ENCODE data around the gene COX10.

COX10 gene

GRCh38 chr17:14048169-14048568, 21.1 kb upstream of the COX10 start:
- H3K27ac ChIP-seq (ENCODE audit: low read length) = no peak overlapping the region
- peaks cover 0 to 2% of the 10 kb centered on the region in 2 donors for H3K36me3 ChIP-seq (ENCODE audit: control insufficient read depth in 2 of 2, insufficient read depth in 2 of 2, low read length in 2 of 2)
- H3K4me1 ChIP-seq (ENCODE audit: control insufficient read depth, insufficient read depth, low read length) = no peaks in the 10 kb centered on the region
- H3K27me3 ChIP-seq (ENCODE audit: control insufficient read depth in 1 of 2, insufficient read depth in 2 of 2, low read length in 2 of 2) = no peaks in the 10 kb centered on the region
- H3K9ac ChIP-seq (ENCODE audit: low read length in 2 of 2) = no peak overlapping the region
- no peak overlapping the region for H3K4me3 ChIP-seq (ENCODE audit: low read length in 2 of 2)
- H3K9me3 ChIP-seq (ENCODE audit: control insufficient read depth in 2 of 2, low read length in 2 of 2) = no peaks in the 10 kb centered on the region

- H3K9me3 ChIP-seq (ENCODE audit: control insufficient read depth in 2 of 2, low read length in 2 of 2) = no peaks in the 10 kb centered on the region
- H3K27me3 ChIP-seq (ENCODE audit: control insufficient read depth in 1 of 2, insufficient read depth in 2 of 2, low read length in 2 of 2) = no peaks in the 10 kb centered on the region
- no peak overlapping the region for H3K4me3 ChIP-seq (ENCODE audit: low read length in 2 of 2)
- no peak overlapping the region for H3K27ac ChIP-seq (ENCODE audit: low read length)
- H3K9ac ChIP-seq (ENCODE audit: low read length in 2 of 2) = no peak overlapping the region
- no peaks in the 10 kb centered on the region for H3K4me1 ChIP-seq (ENCODE audit: control insufficient read depth, insufficient read depth, low read length)
- peaks cover 0 to 2% of the 10 kb centered on the region in 2 donors for H3K36me3 ChIP-seq (ENCODE audit: control insufficient read depth in 2 of 2, insufficient read depth in 2 of 2, low read length in 2 of 2)
Measured at GRCh38 chr17:14050616-14051015, 18.7 kb upstream of the COX10 start.

- H3K9me3 ChIP-seq (ENCODE audit: control insufficient read depth in 2 of 2, low read length in 2 of 2) = no peaks in the 10 kb centered on the region
- H3K9ac ChIP-seq (ENCODE audit: low read length in 2 of 2) = no peak overlapping the region
- H3K27me3 ChIP-seq (ENCODE audit: control insufficient read depth in 1 of 2, insufficient read depth in 2 of 2, low read length in 2 of 2) = no peaks in the 10 kb centered on the region
- peaks cover 0 to 2% of the 10 kb centered on the region in 2 donors for H3K36me3 ChIP-seq (ENCODE audit: control insufficient read depth in 2 of 2, insufficient read depth in 2 of 2, low read length in 2 of 2)
- no peak overlapping the region for H3K27ac ChIP-seq (ENCODE audit: low read length)
- H3K4me3 ChIP-seq (ENCODE audit: low read length in 2 of 2) = no peak overlapping the region
- H3K4me1 ChIP-seq (ENCODE audit: control insufficient read depth, insufficient read depth, low read length) = no peaks in the 10 kb centered on the region
Measured at GRCh38 chr17:14051692-14052091, 17.6 kb upstream of the COX10 start.

GRCh38 chr17:14052886-14053615, 16.3 kb upstream of the COX10 start:
- Histone ChIP-seq H3K27ac (ENCODE audit: low read length) (no peak overlapping the region), H3K9ac (ENCODE audit: low read length in 2 of 2) (no peak overlapping the region), H3K4me3 (ENCODE audit: low read length in 2 of 2) (no peak overlapping the region), H3K4me1 (ENCODE audit: control insufficient read depth, insufficient read depth, low read length) (no peaks in the 10 kb centered on the region), H3K9me3 (ENCODE audit: control insufficient read depth in 2 of 2, low read length in 2 of 2) (no peaks in the 10 kb centered on the region), H3K36me3 (ENCODE audit: control insufficient read depth in 2 of 2, insufficient read depth in 2 of 2, low read length in 2 of 2) (peaks cover 0 to 2% of the 10 kb centered on the region in 2 donors), H3K27me3 (ENCODE audit: control insufficient read depth in 1 of 2, insufficient read depth in 2 of 2, low read length in 2 of 2) (no peaks in the 10 kb centered on the region)

GRCh38 chr17:14057591-14057990, 11.7 kb upstream of the COX10 start:
- Histone ChIP-seq H3K36me3 (ENCODE audit: control insufficient read depth in 2 of 2, insufficient read depth in 2 of 2, low read length in 2 of 2) (no peaks in the 10 kb centered on the region), H3K4me3 (ENCODE audit: low read length in 2 of 2) (no peak overlapping the region), H3K9me3 (ENCODE audit: control insufficient read depth in 2 of 2, low read length in 2 of 2) (no peaks in the 10 kb centered on the region), H3K4me1 (ENCODE audit: control insufficient read depth, insufficient read depth, low read length) (no peaks in the 10 kb centered on the region), H3K27ac (ENCODE audit: low read length) (no peak overlapping the region), H3K9ac (ENCODE audit: low read length in 2 of 2) (no peak overlapping the region), H3K27me3 (ENCODE audit: control insufficient read depth in 1 of 2, insufficient read depth in 2 of 2, low read length in 2 of 2) (no peaks in the 10 kb centered on the region)

GRCh38 chr17:14058051-14058450, 11.3 kb upstream of the COX10 start:
- Histone ChIP-seq H3K9me3 (ENCODE audit: control insufficient read depth in 2 of 2, low read length in 2 of 2) (no peaks in the 10 kb centered on the region), H3K9ac (ENCODE audit: low read length in 2 of 2) (no peak overlapping the region), H3K4me3 (ENCODE audit: low read length in 2 of 2) (no peak overlapping the region), H3K27ac (ENCODE audit: low read length) (no peak overlapping the region), H3K27me3 (ENCODE audit: control insufficient read depth in 1 of 2, insufficient read depth in 2 of 2, low read length in 2 of 2) (no peaks in the 10 kb centered on the region), H3K4me1 (ENCODE audit: control insufficient read depth, insufficient read depth, low read length) (peaks cover 3% of the 10 kb centered on the region), H3K36me3 (ENCODE audit: control insufficient read depth in 2 of 2, insufficient read depth in 2 of 2, low read length in 2 of 2) (no peaks in the 10 kb centered on the region)

- H3K4me1 ChIP-seq (ENCODE audit: control insufficient read depth, insufficient read depth, low read length) = peaks cover 3% of the 10 kb centered on the region
- H3K36me3 ChIP-seq (ENCODE audit: control insufficient read depth in 2 of 2, insufficient read depth in 2 of 2, low read length in 2 of 2) = no peaks in the 10 kb centered on the region
- no peak overlapping the region for H3K4me3 ChIP-seq (ENCODE audit: low read length in 2 of 2)
- no peaks in the 10 kb centered on the region for H3K27me3 ChIP-seq (ENCODE audit: control insufficient read depth in 1 of 2, insufficient read depth in 2 of 2, low read length in 2 of 2)
- no peak overlapping the region for H3K27ac ChIP-seq (ENCODE audit: low read length)
- no peaks in the 10 kb centered on the region for H3K9me3 ChIP-seq (ENCODE audit: control insufficient read depth in 2 of 2, low read length in 2 of 2)
- H3K9ac ChIP-seq (ENCODE audit: low read length in 2 of 2) = no peak overlapping the region
Measured at GRCh38 chr17:14060706-14061105, 8.6 kb upstream of the COX10 start.

- H3K27ac ChIP-seq (ENCODE audit: low read length) = no peak overlapping the region
- H3K4me1 ChIP-seq (ENCODE audit: control insufficient read depth, insufficient read depth, low read length) = peaks cover 3% of the 10 kb centered on the region
- no peak overlapping the region for H3K9ac ChIP-seq (ENCODE audit: low read length in 2 of 2)
- H3K27me3 ChIP-seq (ENCODE audit: control insufficient read depth in 1 of 2, insufficient read depth in 2 of 2, low read length in 2 of 2) = no peaks in the 10 kb centered on the region
- H3K36me3 ChIP-seq (ENCODE audit: control insufficient read depth in 2 of 2, insufficient read depth in 2 of 2, low read length in 2 of 2) = no peaks in the 10 kb centered on the region
- no peaks in the 10 kb centered on the region for H3K9me3 ChIP-seq (ENCODE audit: control insufficient read depth in 2 of 2, low read length in 2 of 2)
- H3K4me3 ChIP-seq (ENCODE audit: low read length in 2 of 2) = no peak overlapping the region
Measured at GRCh38 chr17:14061666-14062560, 7.4 kb upstream of the COX10 start.

- no peak overlapping the region for H3K4me3 ChIP-seq (ENCODE audit: low read length in 2 of 2)
- H3K27me3 ChIP-seq (ENCODE audit: control insufficient read depth in 1 of 2, insufficient read depth in 2 of 2, low read length in 2 of 2) = no peaks in the 10 kb centered on the region
- no peaks in the 10 kb centered on the region for H3K36me3 ChIP-seq (ENCODE audit: control insufficient read depth in 2 of 2, insufficient read depth in 2 of 2, low read length in 2 of 2)
- peaks cover 15% of the 10 kb centered on the region for H3K4me1 ChIP-seq (ENCODE audit: control insufficient read depth, insufficient read depth, low read length)
- no peak overlapping the region for H3K27ac ChIP-seq (ENCODE audit: low read length)
- H3K9me3 ChIP-seq (ENCODE audit: control insufficient read depth in 2 of 2, low read length in 2 of 2) = no peaks in the 10 kb centered on the region
- H3K9ac ChIP-seq (ENCODE audit: low read length in 2 of 2) = no peak overlapping the region
Measured at GRCh38 chr17:14067347-14067746, 2.0 kb upstream of the COX10 start.

- peak overlapping the region; percentile 75 for H3K27ac ChIP-seq (ENCODE audit: low read length)
- no peaks in the 10 kb centered on the region for H3K9me3 ChIP-seq (ENCODE audit: control insufficient read depth in 2 of 2, low read length in 2 of 2)
- no peaks in the 10 kb centered on the region for H3K27me3 ChIP-seq (ENCODE audit: control insufficient read depth in 1 of 2, insufficient read depth in 2 of 2, low read length in 2 of 2)
- H3K4me3 ChIP-seq (ENCODE audit: low read length in 2 of 2) = peak overlapping the region; percentile 92 to 100
- no peaks in the 10 kb centered on the region for H3K36me3 ChIP-seq (ENCODE audit: control insufficient read depth in 2 of 2, insufficient read depth in 2 of 2, low read length in 2 of 2)
- H3K4me1 ChIP-seq (ENCODE audit: control insufficient read depth, insufficient read depth, low read length) = peaks cover 12% of the 10 kb centered on the region
- peak overlapping the region in 1 of 2 donors; percentile 90 for H3K9ac ChIP-seq (ENCODE audit: low read length in 2 of 2)
Measured at GRCh38 chr17:14068542-14069250, 608 bp upstream of the COX10 start.

Data from stomach smooth muscle (tissue), 2 donors.